Measurements from ENCODE around the gene CCDC88C.

DNA sequence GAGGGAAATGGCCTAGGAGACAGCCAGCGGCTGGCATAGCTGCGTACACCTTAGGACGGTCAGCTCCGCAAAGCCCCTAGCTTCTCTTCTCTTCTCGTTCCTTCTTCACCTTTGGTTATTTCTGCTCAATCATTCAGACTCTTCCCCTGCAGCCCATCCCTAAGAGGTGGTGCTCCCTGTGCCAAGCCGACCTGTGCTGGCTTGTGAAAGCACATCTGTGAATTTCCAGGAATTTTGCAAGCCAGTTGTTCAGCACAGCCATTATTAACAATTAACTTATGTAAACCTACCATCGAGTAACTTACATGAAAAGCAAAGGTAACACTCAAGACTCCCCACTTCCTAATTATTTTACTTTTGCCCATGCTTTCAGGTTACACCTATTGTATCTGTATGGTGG lies 152.2 kb downstream of the CCDC88C start:
- TF ChIP-seq, protein P1, sequence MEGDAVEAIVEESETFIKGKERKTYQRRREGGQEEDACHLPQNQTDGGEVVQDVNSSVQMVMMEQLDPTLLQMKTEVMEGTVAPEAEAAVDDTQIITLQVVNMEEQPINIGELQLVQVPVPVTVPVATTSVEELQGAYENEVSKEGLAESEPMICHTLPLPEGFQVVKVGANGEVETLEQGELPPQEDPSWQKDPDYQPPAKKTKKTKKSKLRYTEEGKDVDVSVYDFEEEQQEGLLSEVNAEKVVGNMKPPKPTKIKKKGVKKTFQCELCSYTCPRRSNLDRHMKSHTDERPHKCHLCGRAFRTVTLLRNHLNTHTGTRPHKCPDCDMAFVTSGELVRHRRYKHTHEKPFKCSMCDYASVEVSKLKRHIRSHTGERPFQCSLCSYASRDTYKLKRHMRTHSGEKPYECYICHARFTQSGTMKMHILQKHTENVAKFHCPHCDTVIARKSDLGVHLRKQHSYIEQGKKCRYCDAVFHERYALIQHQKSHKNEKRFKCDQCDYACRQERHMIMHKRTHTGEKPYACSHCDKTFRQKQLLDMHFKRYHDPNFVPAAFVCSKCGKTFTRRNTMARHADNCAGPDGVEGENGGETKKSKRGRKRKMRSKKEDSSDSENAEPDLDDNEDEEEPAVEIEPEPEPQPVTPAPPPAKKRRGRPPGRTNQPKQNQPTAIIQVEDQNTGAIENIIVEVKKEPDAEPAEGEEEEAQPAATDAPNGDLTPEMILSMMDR (IDR thresholded peaks at IDR 0.05) = no peak
- no peak for TF ChIP-seq POLR2A (IDR thresholded peaks at IDR 0.05)
